IMR-90 (cell line): ENCODE data around the gene ADGRG1. TPM values are rescaled to one million over a fixed set of nuclear protein-coding genes. Genes with fewer than 3 reads are reported as not detected.

ENCODE experiments used
- ATAC-seq: fragments of 200-7000 bp; cut with Tn5 transposase; 2 replicates; pipeline ENCODE4 v1.9.1; 2020; ENCODE audit warnings: low read depth, mild to moderate bottlenecking, moderate library complexity
- BruUV-seq: library from RNA; stranded (reverse); fragments of 400-500 nt; replicated peaks from 2 replicates; lab custom pipeline; 2021; lab: Mats Ljungman, UMichigan
- CTCF ChIA-PET: fragments of 300-600 bp; formaldehyde crosslinking; extraction: SDS; loops from one replicate; lab custom pipeline; 2021; ENCODE audit warnings: antibody characterized with exemption; lab: Yijun Ruan, JAX
- POLR2A ChIA-PET: fragments of 300-600 bp; sonication (Branson Sonifier 250); formaldehyde crosslinking; loops from one replicate; lab custom pipeline; 2022; ENCODE audit warnings: antibody characterized with exemption; ENCODE audit not compliant: unreplicated experiment; lab: Charles Lee
- DNase-seq: peaks from one replicate; pipeline ENCODE4 v3.0.0; 2013
- H2AFZ ChIP-seq: replicated peaks from 2 replicates; pipeline ENCODE3; 2013; ENCODE audit warnings: low read length, mild to moderate bottlenecking; ENCODE audit not compliant: poor library complexity
- H2AK5ac ChIP-seq: 2 replicates; pipeline ENCODE4 v1.6.1; 2013; ENCODE audit warnings: low read depth, low read length, inconsistent platforms
- H2AK9ac ChIP-seq: replicated peaks from 2 replicates; pipeline ENCODE3; 2013; ENCODE audit warnings: mild to moderate bottlenecking, low read depth, low read length, moderate library complexity; ENCODE audit not compliant: poor library complexity
- H2BK120ac ChIP-seq: 2 replicates; pipeline ENCODE4 v1.6.1; 2013; ENCODE audit warnings: low read depth, low read length, inconsistent platforms
- H2BK15ac ChIP-seq: 3 replicates; pipeline ENCODE4 v1.6.1; 2013; ENCODE audit warnings: low read depth, low read length, inconsistent platforms
- H2BK20ac ChIP-seq: 2 replicates; pipeline ENCODE4 v1.6.1; 2013; ENCODE audit warnings: low read depth, mild to moderate bottlenecking, inconsistent platforms, low read length, moderate library complexity
- H2BK5ac ChIP-seq: 2 replicates; pipeline ENCODE4 v1.6.1; 2013; ENCODE audit warnings: mild to moderate bottlenecking, low read depth, low read length, inconsistent platforms; ENCODE audit not compliant: poor library complexity, severe bottlenecking
- H3K14ac ChIP-seq: replicated peaks from 2 replicates; pipeline ENCODE4 v1.6.1; 2013; ENCODE audit warnings: low read depth, low read length, inconsistent platforms
- H3K18ac ChIP-seq: 2 replicates; pipeline ENCODE4 v1.6.1; 2013; ENCODE audit warnings: low read depth, low read length, control low read depth
- H3K23ac ChIP-seq: 2 replicates; pipeline ENCODE4 v1.6.1; 2013; ENCODE audit warnings: low read depth, low read length, inconsistent platforms
- H3K27ac ChIP-seq: 2 replicates; pipeline ENCODE4 v1.5.1; 2013; ENCODE audit warnings: mild to moderate bottlenecking, control low read depth, low read length; ENCODE audit not compliant: insufficient read depth
- H3K27me3 ChIP-seq: 2 replicates; pipeline ENCODE4 v1.6.1; 2013; ENCODE audit warnings: low read length; ENCODE audit not compliant: control insufficient read depth, insufficient read depth
- H3K36me3 ChIP-seq: 2 replicates; pipeline ENCODE4 v1.6.1; 2013; ENCODE audit warnings: low read length, mixed read lengths; ENCODE audit not compliant: control insufficient read depth, insufficient read depth
- H3K4ac ChIP-seq: 2 replicates; pipeline ENCODE4 v1.6.1; 2013; ENCODE audit warnings: low read depth, low read length, inconsistent platforms
- H3K4me1 ChIP-seq: 2 replicates; pipeline ENCODE4 v1.6.1; 2013; ENCODE audit warnings: low read length, mixed read lengths; ENCODE audit not compliant: control insufficient read depth, insufficient read depth
- H3K4me2 ChIP-seq: 2 replicates; pipeline ENCODE4 v1.6.1; 2013; ENCODE audit warnings: low read depth, mild to moderate bottlenecking, control low read depth, low read length, moderate library complexity
- H3K4me3 ChIP-seq: 2 replicates; pipeline ENCODE4 v1.5.1; 2013; ENCODE audit warnings: low read depth, mild to moderate bottlenecking, control low read depth, low read length, moderate library complexity; ENCODE audit not compliant: insufficient read depth
- H3K56ac ChIP-seq: 2 replicates; pipeline ENCODE4 v1.6.1; 2013; ENCODE audit warnings: low read length, inconsistent platforms; ENCODE audit not compliant: insufficient read depth; ENCODE audit errors: extremely low read depth
- H3K79me1 ChIP-seq, 2 experiments: 2 replicates each; pipeline ENCODE4 v1.6.1; 2013; ENCODE audit warnings: low read length in 2 of 2, inconsistent platforms in 1 of 2, low read depth in 1 of 2
- H3K9ac ChIP-seq: 2 replicates; pipeline ENCODE4 v1.6.1; 2013; ENCODE audit warnings: low read depth, low read length, control low read depth
- H3K9me1 ChIP-seq: 2 replicates; pipeline ENCODE4 v1.6.1; 2013; ENCODE audit warnings: low read length, inconsistent platforms; ENCODE audit not compliant: insufficient read depth
- H3K9me3 ChIP-seq: 2 replicates; pipeline ENCODE4 v1.6.1; 2013; ENCODE audit warnings: low read length; ENCODE audit not compliant: control insufficient read depth, insufficient read depth
- H4K20me1 ChIP-seq: 2 replicates; pipeline ENCODE4 v1.6.1; 2013; ENCODE audit warnings: low read length, inconsistent platforms; ENCODE audit not compliant: insufficient read depth
- H4K5ac ChIP-seq: 2 replicates; pipeline ENCODE4 v1.6.1; 2013; ENCODE audit warnings: mild to moderate bottlenecking, low read depth, low read length, control low read depth
- H4K8ac ChIP-seq, 2 experiments: 2 replicates each; pipeline ENCODE4 v1.6.1; 2013; ENCODE audit warnings: low read depth in 2 of 2, low read length in 2 of 2, control low read depth in 1 of 2, inconsistent platforms in 1 of 2
- H4K91ac ChIP-seq: 2 replicates; pipeline ENCODE4 v1.6.1; 2013; ENCODE audit warnings: low read depth, low read length, inconsistent platforms; ENCODE audit not compliant: insufficient read depth
- CEBPB ChIP-seq: IDR thresholded peaks from 2 replicates; pipeline ENCODE4 v1.6.1; 2012; ENCODE audit warnings: low read depth, low read length, improper control_type of control experiment
- MXI1 ChIP-seq: IDR thresholded peaks from 2 replicates; pipeline ENCODE4 v1.6.1; 2012; ENCODE audit warnings: low read depth, mild to moderate bottlenecking, low read length, moderate library complexity, borderline replicate concordance
- RFX5 ChIP-seq: IDR thresholded peaks from 2 replicates; pipeline ENCODE4 v1.8.0; 2012; ENCODE audit warnings: low read depth, mild to moderate bottlenecking, low read length, moderate library complexity
- SMC3 ChIP-seq: fragments of 150-350 bp; IDR thresholded peaks from 2 replicates; pipeline ENCODE4 v1.6.1; 2016; ENCODE audit warnings: low read depth, mild to moderate bottlenecking, antibody characterized with exemption, low read length, moderate library complexity
- WGBS, 2 experiments: methylation state at CpG; one replicate each; pipeline versions ENCODE4 v1.1.5 to v1.1.7; 2013; ENCODE audit warnings: missing lambda C conversion rate in 2 of 2; ENCODE audit not compliant: insufficient read length in 1 of 2; ENCODE audit errors: extremely low coverage in 2 of 2; 5-methylcytosine and 5-hydroxymethylcytosine counted together
- dilution Hi-C: fragments of 300-500 bp; cut with HindIII; formaldehyde crosslinking; loops from one replicate; pipeline ENCODE4 v1.14.3; 2018; ENCODE audit warnings: low sequenced_read_pairs; ENCODE audit not compliant: unreplicated experiment
- in situ Hi-C: fragments of 300-500 bp; cut with MboI; formaldehyde crosslinking; loops from 3 replicates; pipeline ENCODE4 v1.14.3; 2019; ENCODE audit warnings: low sequenced_read_pairs, inconsistent platforms, mixed read lengths
- intact Hi-C: fragments of 100-400 bp; cut with micrococcal nuclease; formaldehyde crosslinking; loops from 2 replicates; pipeline ENCODE4 v1.10.0; 2022
- polyA plus RNA-seq, 3 experiments: library from polyadenylated mRNA; depleted of rRNA; stranded (reverse); fragments of >200 nt; gene quantifications; 2 replicates each; pipeline ENCODE4 v1.2.3, GENCODE V29; 2012; ENCODE audit warnings: low replicate concordance in 1 of 3
- total RNA-seq: library from RNA; depleted of rRNA; stranded (reverse); fragments of >200 nt; gene quantifications from 2 replicates; pipeline ENCODE4 v1.2.3, GENCODE V29; 2012
- TF ChIP-seq, protein P1 (sequence below): fragments of 150-350 bp; IDR thresholded peaks from 2 replicates; pipeline ENCODE4 v1.6.1; 2016; ENCODE audit warnings: low read depth, mild to moderate bottlenecking, low read length, moderate library complexity, borderline replicate concordance

ADGRG1 gene
- total and polyA plus RNA-seq, 2 of the 4 experiments (the other 2 are of a cell fraction), result 0.90 to 8.4 TPM

DNA sequence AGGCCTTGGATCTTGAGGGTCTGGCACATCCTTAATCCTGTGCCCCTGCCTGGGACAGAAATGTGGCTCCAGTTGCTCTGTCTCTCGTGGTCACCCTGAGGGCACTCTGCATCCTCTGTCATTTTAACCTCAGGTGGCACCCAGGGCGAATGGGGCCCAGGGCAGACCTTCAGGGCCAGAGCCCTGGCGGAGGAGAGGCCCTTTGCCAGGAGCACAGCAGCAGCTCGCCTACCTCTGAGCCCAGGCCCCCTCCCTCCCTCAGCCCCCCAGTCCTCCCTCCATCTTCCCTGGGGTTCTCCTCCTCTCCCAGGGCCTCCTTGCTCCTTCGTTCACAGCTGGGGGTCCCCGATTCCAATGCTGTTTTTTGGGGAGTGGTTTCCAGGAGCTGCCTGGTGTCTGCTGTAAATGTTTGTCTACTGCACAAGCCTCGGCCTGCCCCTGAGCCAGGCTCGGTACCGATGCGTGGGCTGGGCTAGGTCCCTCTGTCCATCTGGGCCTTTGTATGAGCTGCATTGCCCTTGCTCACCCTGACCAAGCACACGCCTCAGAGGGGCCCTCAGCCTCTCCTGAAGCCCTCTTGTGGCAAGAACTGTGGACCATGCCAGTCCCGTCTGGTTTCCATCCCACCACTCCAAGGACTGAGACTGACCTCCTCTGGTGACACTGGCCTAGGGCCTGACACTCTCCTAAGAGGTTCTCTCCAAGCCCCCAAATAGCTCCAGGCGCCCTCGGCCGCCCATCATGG, 35.7 kb downstream of the ADGRG1 start:
- H3K4me1 ChIP-seq, result no peaks in the 10 kb centered on the region
- TF ChIP-seq, protein P1, sequence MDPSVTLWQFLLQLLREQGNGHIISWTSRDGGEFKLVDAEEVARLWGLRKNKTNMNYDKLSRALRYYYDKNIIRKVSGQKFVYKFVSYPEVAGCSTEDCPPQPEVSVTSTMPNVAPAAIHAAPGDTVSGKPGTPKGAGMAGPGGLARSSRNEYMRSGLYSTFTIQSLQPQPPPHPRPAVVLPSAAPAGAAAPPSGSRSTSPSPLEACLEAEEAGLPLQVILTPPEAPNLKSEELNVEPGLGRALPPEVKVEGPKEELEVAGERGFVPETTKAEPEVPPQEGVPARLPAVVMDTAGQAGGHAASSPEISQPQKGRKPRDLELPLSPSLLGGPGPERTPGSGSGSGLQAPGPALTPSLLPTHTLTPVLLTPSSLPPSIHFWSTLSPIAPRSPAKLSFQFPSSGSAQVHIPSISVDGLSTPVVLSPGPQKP, result no peak
- TF ChIP-seq CEBPB (no peak), RFX5 (no peak), MXI1 (no peak), SMC3 (no peak)
- no peak overlapping the region for H2AK9ac ChIP-seq
- H3K9me1 ChIP-seq, result no peaks in the 10 kb centered on the region; the same call in 1 of the 2 replicates
- H3K79me1 ChIP-seq, result no peaks in the 10 kb centered on the region
- POLR2A ChIA-PET, result no interaction called here
- no peaks in the 10 kb centered on the region for H3K9me3 ChIP-seq
- DNase-seq, result no peak
- H3K9ac ChIP-seq, result no peak overlapping the region
- no peak overlapping the region for H4K91ac ChIP-seq
- H3K36me3 ChIP-seq, result no peaks in the 10 kb centered on the region
- no peak overlapping the region for H3K27ac ChIP-seq
- no peak overlapping the region for H3K23ac ChIP-seq
- H4K8ac ChIP-seq, result no peak overlapping the region
- no TSS peak for BruUV-seq
- H3K27me3 ChIP-seq, result peaks cover 7% of the 10 kb centered on the region; the same call in 1 of the 2 replicates
- ATAC-seq, result no peak
- dilution Hi-C loops (no loop called here), in situ Hi-C loops (no loop called here), intact Hi-C loops (no loop called here)
- H3K18ac ChIP-seq, result no peak overlapping the region
- no peak overlapping the region for H2AK5ac ChIP-seq
- no peak overlapping the region for H3K4me2 ChIP-seq
- no peak overlapping the region for H3K4ac ChIP-seq
- H2BK5ac ChIP-seq, result no peak overlapping the region
- H2BK20ac ChIP-seq, result no peak overlapping the region
- H4K5ac ChIP-seq, result no peak overlapping the region
- no peak overlapping the region for H2AFZ ChIP-seq
- CTCF ChIA-PET, result no interaction called here
- no peak overlapping the region for H2BK120ac ChIP-seq
- no peaks in the 10 kb centered on the region for H4K20me1 ChIP-seq
- no peak overlapping the region for H3K4me3 ChIP-seq
- no peak overlapping the region for H3K14ac ChIP-seq
- WGBS, 2 experiments, result 44% methylated on average over 8 of the region's 15 CpGs; no CpG with 5 or more reads in 1 of the 2 experiments
- no peak overlapping the region for H3K56ac ChIP-seq
- H2BK15ac ChIP-seq, result no peak overlapping the region
